AG04449 (cell line): ENCODE data around the gene ADAMTS6.
A peak's percentile ranks its signal among the peaks of the same experiment; 100 is the strongest.
"Not testable (repeated sequence)": the region's sequence is repeated elsewhere in the genome, so short reads cannot be mapped to it uniquely, and the experiment has no call there.

Source experiments
- CTCF ChIA-PET: fragments of 350-600 bp; formaldehyde crosslinking; extraction: SDS; loops from one replicate; lab custom pipeline; 2021; ENCODE audit warnings: antibody characterized with exemption; lab: Yijun Ruan, JAX
- POLR2A ChIA-PET: fragments of 400-600, 350-600 bp; formaldehyde crosslinking; extraction: SDS; loops from one replicate; lab custom pipeline; 2020; ENCODE audit warnings: antibody characterized with exemption, inconsistent platforms; lab: Yijun Ruan, JAX
- DNase-seq: peaks from one replicate; pipeline ENCODE4 v3.0.0-alpha.2; 2010; ENCODE audit warnings: low read depth, low spot score
- H3K4me3 ChIP-seq: 2 replicates; pipeline ENCODE4 v1.5.1; 2011; ENCODE audit warnings: low read depth, mild to moderate bottlenecking, control low read depth, low read length
- CTCF ChIP-seq: IDR thresholded peaks from one replicate; pipeline ENCODE4 v1.5.1; 2011; ENCODE audit warnings: mild to moderate bottlenecking, moderate library complexity, low read length, control low read depth, inconsistent platforms; ENCODE audit not compliant: insufficient read depth; ENCODE audit errors: missing control alignments

The ADAMTS6 gene

GRCh38 chr5:65190328-65191053, 291.2 kb downstream of the ADAMTS6 start:
- POLR2A ChIA-PET: interaction anchor here (0.6 kb wide), 1 partner anchor 13 kb away, joined by 3 read pairs; no protein-coding TSS in a partner anchor
- no peak for TF ChIP-seq CTCF
- DNase-seq: peak; percentile 97
- CTCF ChIA-PET: no interaction called here
- no peak overlapping the region for H3K4me3 ChIP-seq

- ChIA-PET POLR2A (no interaction called here), CTCF (interaction anchor here (1.4 kb wide), 1 partner anchor 376 kb away, joined by 3 read pairs; no protein-coding TSS in a partner anchor)
- no peak overlapping the region for H3K4me3 ChIP-seq
- TF ChIP-seq CTCF: no peak
- no peak for DNase-seq
Observed at GRCh38 chr5:65186646-65187227, 295.0 kb downstream of the ADAMTS6 start.

- POLR2A ChIA-PET: interaction anchor here (0.9 to 1.6 kb wide), 2 partner anchors 43 to 295 kb away, joined by 3 to 4 read pairs; no protein-coding TSS in a partner anchor
- no peak overlapping the region for H3K4me3 ChIP-seq
- TF ChIP-seq CTCF: no peak
- CTCF ChIA-PET: interaction anchor here (1.3 kb wide), 1 partner anchor 84 kb away, joined by 3 read pairs; no protein-coding TSS in a partner anchor
- DNase-seq: no peak
Observed at GRCh38 chr5:65185468-65185867, 296.3 kb downstream of the ADAMTS6 start.

- ChIA-PET CTCF (interaction anchor here (1.3 kb wide), 1 partner anchor 83 kb away, joined by 3 read pairs; no protein-coding TSS in a partner anchor), POLR2A (interaction anchor here (0.6 to 1.6 kb wide), 3 partner anchors 42 to 296 kb away, joined by 3 to 4 read pairs (median 4); no protein-coding TSS in a partner anchor)
- no peak overlapping the region for H3K4me3 ChIP-seq
- no peak for TF ChIP-seq CTCF
- no peak for DNase-seq
Observed at GRCh38 chr5:65184780-65185179, 296.9 kb downstream of the ADAMTS6 start.

GRCh38 chr5:65174231-65174630, 307.5 kb downstream of the ADAMTS6 start:
- POLR2A ChIA-PET, H3K4me3 ChIP-seq, CTCF ChIA-PET, DNase-seq: not testable (repeated sequence)

GRCh38 chr5:65173130-65173525, 308.6 kb downstream of the ADAMTS6 start:
- POLR2A ChIA-PET: interaction anchor here (1.2 kb wide), 1 partner anchor 31 kb away, joined by 5 read pairs; no protein-coding TSS in a partner anchor
- CTCF ChIA-PET: interaction anchor here (1.0 kb wide), 1 partner anchor 10 kb away, joined by 4 read pairs; no protein-coding TSS in a partner anchor
- no peak for DNase-seq
- H3K4me3 ChIP-seq: no peak overlapping the region
- TF ChIP-seq CTCF: no peak
